ENCODE results near the gene KLF9.

The KLF9 gene

GRCh38 chr9:70367305-70367930, 47.0 kb downstream of the KLF9 start:
- in situ Hi-C loops (cut with MboI; ENCODE audit: low sequenced_read_pairs), result no loop called here

GRCh38 chr9:70363760-70364159, 50.7 kb downstream of the KLF9 start:
- in situ Hi-C loops (cut with MboI; ENCODE audit: low sequenced_read_pairs), result no loop called here

- in situ Hi-C loops (cut with MboI; ENCODE audit: low sequenced_read_pairs), result no loop called here
These were observed 51.5 kb downstream of the KLF9 start for GRCh38 chr9:70362952-70363351.

GRCh38 chr9:70355801-70356200, 58.7 kb downstream of the KLF9 start:
- in situ Hi-C loops (cut with MboI; ENCODE audit: low sequenced_read_pairs), result no loop called here

- in situ Hi-C loops (cut with MboI; ENCODE audit: low sequenced_read_pairs), result no loop called here
These were observed 61.7 kb downstream of the KLF9 start for GRCh38 chr9:70352802-70353201.

- in situ Hi-C loops (cut with MboI; ENCODE audit: low sequenced_read_pairs), result no loop called here
These were observed 62.1 kb downstream of the KLF9 start for GRCh38 chr9:70352356-70352755.

GRCh38 chr9:70347046-70347445, 67.4 kb downstream of the KLF9 start:
- in situ Hi-C loops (cut with MboI; ENCODE audit: low sequenced_read_pairs), result no loop called here

- in situ Hi-C loops (cut with MboI; ENCODE audit: low sequenced_read_pairs), result no loop called here
These were observed 73.9 kb downstream of the KLF9 start for GRCh38 chr9:70340572-70340971.

All from hTERT RPE-1 (cell line).